Measurements from ENCODE around the gene SOX6. TPM values are rescaled to one million over a fixed set of nuclear protein-coding genes. Genes with fewer than 3 reads are reported as not detected.
"Not testable (repeated sequence)": the region's sequence is repeated elsewhere in the genome, so short reads cannot be mapped to it uniquely, and the experiment has no call there.

The SOX6 gene
- total RNA-seq = 0.10 TPM

GRCh38 chr11:16356057-16356760 lies at the start of gene SOX6:
TSS of gene SOX6 (minus strand) at chr11:16356546. CDS start at chr11:16341248, 15,298 bp downstream.
- no peaks in the 10 kb centered on the region for H3K27me3 ChIP-seq (ENCODE audit: insufficient read depth, low read length)
- no peaks in the 10 kb centered on the region for H3K9me3 ChIP-seq (ENCODE audit: low read depth, low read length)
- H3K4me3 ChIP-seq (ENCODE audit: low read length) = no peak within 1 kb of the TSS
- no peaks in the 10 kb centered on the region for H3K4me1 ChIP-seq (ENCODE audit: insufficient read depth, low read length)

GRCh38 chr11:16404781-16405285 lies 48.5 kb upstream of the SOX6 start:
- Histone ChIP-seq H3K4me3 (ENCODE audit: low read length) (no peak overlapping the region), H3K9me3 (ENCODE audit: low read depth, low read length) (no peaks in the 10 kb centered on the region), H3K4me1 (ENCODE audit: insufficient read depth, low read length) (no peaks in the 10 kb centered on the region), H3K27me3 (ENCODE audit: insufficient read depth, low read length) (no peaks in the 10 kb centered on the region)

- no peaks in the 10 kb centered on the region for H3K9me3 ChIP-seq (ENCODE audit: low read depth, low read length)
- H3K27me3 ChIP-seq (ENCODE audit: insufficient read depth, low read length) = no peaks in the 10 kb centered on the region
- H3K4me3 ChIP-seq (ENCODE audit: low read length) = no peak overlapping the region
- no peaks in the 10 kb centered on the region for H3K4me1 ChIP-seq (ENCODE audit: insufficient read depth, low read length)
Measured at GRCh38 chr11:16403851-16404250, 47.5 kb upstream of the SOX6 start.

- Histone ChIP-seq H3K9me3 (ENCODE audit: low read depth, low read length) (no peaks in the 10 kb centered on the region), H3K4me1 (ENCODE audit: insufficient read depth, low read length) (no peaks in the 10 kb centered on the region), H3K4me3 (ENCODE audit: low read length) (no peak overlapping the region), H3K27me3 (ENCODE audit: insufficient read depth, low read length) (no peaks in the 10 kb centered on the region)
Measured at GRCh38 chr11:16403448-16403803, 47.1 kb upstream of the SOX6 start.

GRCh38 chr11:16402654-16403447 lies 46.5 kb upstream of the SOX6 start:
- H3K9me3 ChIP-seq (ENCODE audit: low read depth, low read length) = no peaks in the 10 kb centered on the region
- no peak overlapping the region for H3K4me3 ChIP-seq (ENCODE audit: low read length)
- H3K4me1 ChIP-seq (ENCODE audit: insufficient read depth, low read length) = no peaks in the 10 kb centered on the region
- no peaks in the 10 kb centered on the region for H3K27me3 ChIP-seq (ENCODE audit: insufficient read depth, low read length)

DNA sequence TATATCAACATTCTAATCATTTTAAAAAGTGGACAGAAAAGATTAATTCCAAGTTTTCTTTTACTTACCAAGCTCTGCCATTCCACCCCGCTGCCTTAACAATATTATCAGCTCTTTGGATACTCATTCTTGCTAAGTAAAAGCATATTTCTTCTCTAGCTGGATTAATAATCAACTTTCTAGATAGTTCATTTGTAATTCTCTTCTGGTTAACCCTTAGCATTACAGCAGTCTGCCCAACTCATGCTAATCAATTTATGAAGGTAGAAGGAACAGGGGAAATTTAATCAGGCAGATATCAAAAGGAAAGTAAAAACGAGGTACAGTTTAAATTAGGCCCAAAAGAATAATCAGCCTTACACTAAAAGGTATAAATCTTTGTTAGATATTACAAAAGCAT lies 41.0 kb upstream of the SOX6 start:
- no peaks in the 10 kb centered on the region for H3K4me1 ChIP-seq (ENCODE audit: insufficient read depth, low read length)

GRCh38 chr11:16395601-16396000 lies 39.3 kb upstream of the SOX6 start:
- Histone ChIP-seq H3K9me3 (ENCODE audit: low read depth, low read length) (no peaks in the 10 kb centered on the region), H3K4me1 (ENCODE audit: insufficient read depth, low read length) (no peaks in the 10 kb centered on the region), H3K4me3 (ENCODE audit: low read length) (no peak overlapping the region), H3K27me3 (ENCODE audit: insufficient read depth, low read length) (no peaks in the 10 kb centered on the region)

More for the DNA sequence above, 41.0 kb upstream of the SOX6 start:
- Histone ChIP-seq H3K4me3 (ENCODE audit: low read length) (no peak overlapping the region), H3K27me3 (ENCODE audit: insufficient read depth, low read length) (no peaks in the 10 kb centered on the region), H3K9me3 (ENCODE audit: low read depth, low read length) (no peaks in the 10 kb centered on the region)

DNA sequence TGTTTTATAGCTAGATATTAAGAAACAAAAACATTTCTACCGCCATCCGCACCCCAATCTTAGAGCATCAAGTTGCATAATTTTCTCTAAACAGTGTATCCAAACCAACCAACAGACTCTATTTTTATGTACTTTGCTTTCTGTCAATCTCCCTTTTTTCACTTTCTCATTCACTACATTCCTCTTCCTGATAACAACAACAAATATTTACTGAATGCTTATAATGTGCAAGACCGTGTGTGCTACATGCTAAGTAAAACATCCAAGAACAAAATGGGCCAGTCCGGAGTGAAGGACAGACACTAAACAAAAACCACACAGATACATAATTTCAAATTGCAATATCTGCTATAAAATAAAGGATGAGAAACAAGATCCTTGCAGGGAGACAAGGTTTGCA lies 38.6 kb upstream of the SOX6 start:
- no peaks in the 10 kb centered on the region for H3K27me3 ChIP-seq (ENCODE audit: insufficient read depth, low read length)
- H3K9me3 ChIP-seq (ENCODE audit: low read depth, low read length) = no peaks in the 10 kb centered on the region
- no peak overlapping the region for H3K4me3 ChIP-seq (ENCODE audit: low read length)
- H3K4me1 ChIP-seq (ENCODE audit: insufficient read depth, low read length) = no peaks in the 10 kb centered on the region

DNA sequence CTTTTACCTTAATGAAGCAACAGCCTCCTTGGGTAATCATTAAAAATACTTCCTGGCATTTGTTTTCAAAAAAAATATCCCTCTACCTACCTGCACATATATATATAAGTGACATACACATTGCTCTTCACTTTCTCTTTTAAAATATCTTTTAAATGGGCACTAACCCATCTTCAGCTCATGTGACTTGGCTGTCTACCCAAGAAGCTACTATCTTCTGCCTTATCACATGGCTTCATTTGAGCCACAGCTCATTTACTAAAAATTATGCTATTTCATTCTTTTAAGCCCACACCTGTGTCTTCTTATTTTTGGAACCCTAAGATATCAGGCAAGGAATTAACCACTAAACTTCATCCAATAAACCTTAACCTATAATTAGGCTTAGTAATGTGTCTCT lies 37.0 kb upstream of the SOX6 start:
- Histone ChIP-seq H3K4me3 (ENCODE audit: low read length) (no peak overlapping the region), H3K4me1 (ENCODE audit: insufficient read depth, low read length) (no peaks in the 10 kb centered on the region), H3K27me3 (ENCODE audit: insufficient read depth, low read length) (no peaks in the 10 kb centered on the region), H3K9me3 (ENCODE audit: low read depth, low read length) (no peaks in the 10 kb centered on the region)

DNA sequence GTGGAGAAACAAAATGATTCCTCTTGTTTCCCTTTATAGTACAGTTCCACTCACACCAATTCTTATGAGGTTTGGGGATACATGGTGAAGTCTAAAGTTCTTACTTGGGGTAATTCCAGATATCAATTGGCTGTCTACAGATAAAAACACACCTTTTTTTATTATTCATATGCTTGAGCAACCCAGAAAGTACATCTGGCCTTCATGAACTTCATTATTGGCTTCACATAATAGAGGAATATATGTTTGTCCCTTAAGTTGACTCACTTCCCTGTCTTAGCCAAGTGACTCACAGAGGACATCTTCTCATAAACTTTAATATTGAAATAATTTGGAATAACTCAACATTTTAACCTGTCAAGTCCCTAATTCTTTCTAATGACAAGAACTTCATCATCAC lies 36.3 kb upstream of the SOX6 start:
- H3K4me3 ChIP-seq (ENCODE audit: low read length) = no peak overlapping the region
- no peaks in the 10 kb centered on the region for H3K27me3 ChIP-seq (ENCODE audit: insufficient read depth, low read length)
- H3K4me1 ChIP-seq (ENCODE audit: insufficient read depth, low read length) = no peaks in the 10 kb centered on the region
- no peaks in the 10 kb centered on the region for H3K9me3 ChIP-seq (ENCODE audit: low read depth, low read length)

- H3K4me1 ChIP-seq (ENCODE audit: insufficient read depth, low read length); H3K9me3 ChIP-seq (ENCODE audit: low read depth, low read length); H3K27me3 ChIP-seq (ENCODE audit: insufficient read depth, low read length); H3K4me3 ChIP-seq (ENCODE audit: low read length): not testable (repeated sequence)
Measured at GRCh38 chr11:16390826-16391225, 34.5 kb upstream of the SOX6 start.

GRCh38 chr11:16385099-16385498 lies 28.8 kb upstream of the SOX6 start:
- Histone ChIP-seq H3K9me3 (ENCODE audit: low read depth, low read length) (no peaks in the 10 kb centered on the region), H3K27me3 (ENCODE audit: insufficient read depth, low read length) (no peaks in the 10 kb centered on the region)

GRCh38 chr11:16382638-16383380 lies 26.5 kb upstream of the SOX6 start:
- no peaks in the 10 kb centered on the region for H3K9me3 ChIP-seq (ENCODE audit: low read depth, low read length)
- H3K4me3 ChIP-seq (ENCODE audit: low read length) = no peak overlapping the region
- no peaks in the 10 kb centered on the region for H3K27me3 ChIP-seq (ENCODE audit: insufficient read depth, low read length)
- no peaks in the 10 kb centered on the region for H3K4me1 ChIP-seq (ENCODE audit: insufficient read depth, low read length)

More at GRCh38 chr11:16385099-16385498, 28.8 kb upstream of the SOX6 start:
- Histone ChIP-seq H3K4me1 (ENCODE audit: insufficient read depth, low read length) (no peaks in the 10 kb centered on the region), H3K4me3 (ENCODE audit: low read length) (no peak overlapping the region)

GRCh38 chr11:16382186-16382585 lies 25.8 kb upstream of the SOX6 start:
- Histone ChIP-seq H3K4me1 (ENCODE audit: insufficient read depth, low read length) (no peaks in the 10 kb centered on the region), H3K4me3 (ENCODE audit: low read length) (no peak overlapping the region), H3K9me3 (ENCODE audit: low read depth, low read length) (no peaks in the 10 kb centered on the region), H3K27me3 (ENCODE audit: insufficient read depth, low read length) (no peaks in the 10 kb centered on the region)

DNA sequence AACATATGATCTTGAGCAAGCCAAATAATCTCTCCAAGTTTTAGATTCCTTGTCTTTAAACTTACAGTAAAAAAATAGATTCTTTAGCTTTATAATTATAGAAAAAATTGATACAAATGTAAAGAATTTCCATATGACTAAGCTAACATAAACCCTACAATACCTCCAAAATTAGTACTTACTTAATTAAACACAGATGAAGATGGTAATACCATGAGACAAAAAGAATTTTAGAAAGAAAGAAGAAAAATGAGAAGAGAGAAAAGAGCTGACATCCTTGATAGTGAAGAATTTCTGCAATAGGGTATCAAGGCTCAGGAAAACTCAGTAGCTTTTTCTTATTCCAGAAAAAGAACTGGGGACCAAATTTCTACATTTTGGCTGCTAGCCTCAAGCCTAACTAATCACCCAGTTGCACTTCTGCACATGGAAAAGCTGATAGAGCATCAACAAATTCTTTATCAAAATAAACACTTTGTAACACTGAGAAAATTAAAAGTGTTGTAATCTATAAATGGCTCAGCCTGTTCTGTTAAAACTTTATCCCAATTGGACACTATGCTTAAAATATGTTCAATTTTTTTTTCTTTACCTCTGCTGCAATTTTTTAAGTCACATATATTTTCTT lies 24.7 kb upstream of the SOX6 start:
- Histone ChIP-seq H3K4me3 (ENCODE audit: low read length) (no peak overlapping the region), H3K9me3 (ENCODE audit: low read depth, low read length) (no peaks in the 10 kb centered on the region), H3K27me3 (ENCODE audit: insufficient read depth, low read length) (no peaks in the 10 kb centered on the region), H3K4me1 (ENCODE audit: insufficient read depth, low read length) (no peaks in the 10 kb centered on the region)
